Thymus (tissue), 11 donors: ENCODE data around the gene ADGRB3. TPM values are rescaled to one million over a fixed set of nuclear protein-coding genes. Genes with fewer than 3 reads are reported as not detected.
"Not testable (repeated sequence)": the region's sequence is repeated elsewhere in the genome, so short reads cannot be mapped to it uniquely, and the experiment has no call there.

ENCODE experiments used
- DNase-seq, 9 donors: peaks; one replicate each; pipeline ENCODE4 v3.0.0-alpha.2; 2013; ENCODE audit warnings: low spot score in 9 of 9, low read depth in 6 of 9, missing footprints in 1 of 9
- H3K27ac ChIP-seq, 2 donors: one replicate each; pipeline ENCODE4 v1.5.1; 2013; ENCODE audit warnings: control low read depth in 1 of 2, low read depth in 1 of 2, low read length in 1 of 2, mild to moderate bottlenecking in 1 of 2, moderate library complexity in 1 of 2
- H3K27me3 ChIP-seq, 2 donors: one replicate each; pipeline ENCODE4 v1.5.1; 2013; ENCODE audit warnings: low read length in 1 of 2; ENCODE audit not compliant: control insufficient read depth in 2 of 2, insufficient read depth in 1 of 2
- H3K36me3 ChIP-seq, 2 donors: one replicate each; pipeline ENCODE4 v1.5.1; 2013; ENCODE audit warnings: low read length in 1 of 2, mild to moderate bottlenecking in 1 of 2, moderate library complexity in 1 of 2; ENCODE audit not compliant: control insufficient read depth in 2 of 2, insufficient read depth in 2 of 2
- H3K4me1 ChIP-seq, 2 donors: one replicate each; pipeline ENCODE4 v1.5.1; 2013; ENCODE audit warnings: low read length in 2 of 2; ENCODE audit not compliant: control insufficient read depth in 2 of 2, insufficient read depth in 2 of 2
- H3K4me3 ChIP-seq, 2 donors: one replicate each; pipeline ENCODE4 v1.5.1; 2013; ENCODE audit warnings: low read length in 2 of 2, control low read depth in 1 of 2, mild to moderate bottlenecking in 1 of 2
- H3K9me3 ChIP-seq, 2 donors: one replicate each; pipeline ENCODE4 v1.5.1; 2013; ENCODE audit warnings: low read length in 1 of 2, mild to moderate bottlenecking in 1 of 2; ENCODE audit not compliant: control insufficient read depth in 2 of 2, insufficient read depth in 1 of 2
- WGBS: extraction: QIAGEN DNeasy Blood & Tissue Kit; methylation state at CpG from one replicate; pipeline ENCODE4 v1.1.7; 2013; 5-methylcytosine and 5-hydroxymethylcytosine counted together
- polyA plus RNA-seq: library from polyadenylated mRNA; stranded (reverse); fragments of 200-250 nt; gene quantifications from one replicate; pipeline ENCODE4 v1.2.3, GENCODE V29; 2013
- total RNA-seq: library from RNA; stranded (reverse); fragments of 120-200 nt; gene quantifications from one replicate; pipeline ENCODE4 v1.2.4, GENCODE V29; 2013
- donor health status: healthy.

The ADGRB3 gene
- total and polyA plus RNA-seq, 2 donors, result 0.09 TPM

GRCh38 chr6:68981668-68982067 lies 346.6 kb downstream of the ADGRB3 start:
- not testable (repeated sequence) for H3K9me3 ChIP-seq, H3K4me3 ChIP-seq
- WGBS, result 84% methylated on average over 7 of the region's 7 CpGs

GRCh38 chr6:68988698-68989097 lies 353.6 kb downstream of the ADGRB3 start:
- no peak overlapping the region for H3K4me3 ChIP-seq
- WGBS, result 91% methylated on average over 2 of the region's 2 CpGs
- no peaks in the 10 kb centered on the region for H3K4me1 ChIP-seq
- no peaks in the 10 kb centered on the region for H3K27me3 ChIP-seq
- no peak overlapping the region for H3K27ac ChIP-seq
- H3K9me3 ChIP-seq, result no peaks in the 10 kb centered on the region
- DNase-seq, result no peak
- no peaks in the 10 kb centered on the region for H3K36me3 ChIP-seq

More at GRCh38 chr6:68981668-68982067, 346.6 kb downstream of the ADGRB3 start:
- DNase-seq, H3K4me1 ChIP-seq, H3K27me3 ChIP-seq, H3K36me3 ChIP-seq, H3K27ac ChIP-seq: not testable (repeated sequence)

GRCh38 chr6:68990317-68990716 lies 355.2 kb downstream of the ADGRB3 start:
- Histone ChIP-seq H3K4me3 (no peak overlapping the region), H3K27ac (no peak overlapping the region), H3K9me3 (no peaks in the 10 kb centered on the region), H3K27me3 (no peaks in the 10 kb centered on the region), H3K4me1 (no peaks in the 10 kb centered on the region), H3K36me3 (no peaks in the 10 kb centered on the region)
- no peak for DNase-seq
- 80% methylated on average over 4 of the region's 4 CpGs for WGBS

GRCh38 chr6:68993911-68994310 lies 358.8 kb downstream of the ADGRB3 start:
- Histone ChIP-seq H3K4me3 (no peak overlapping the region), H3K4me1 (no peaks in the 10 kb centered on the region), H3K36me3 (no peaks in the 10 kb centered on the region), H3K27me3 (no peaks in the 10 kb centered on the region), H3K9me3 (no peaks in the 10 kb centered on the region), H3K27ac (no peak overlapping the region)
- WGBS, result 93% methylated on average over 5 of the region's 5 CpGs
- DNase-seq, result no peak

GRCh38 chr6:68994521-68994920 lies 359.4 kb downstream of the ADGRB3 start:
- Histone ChIP-seq H3K4me1 (no peaks in the 10 kb centered on the region), H3K27ac (no peak overlapping the region), H3K4me3 (no peak overlapping the region), H3K36me3 (no peaks in the 10 kb centered on the region), H3K27me3 (no peaks in the 10 kb centered on the region), H3K9me3 (no peaks in the 10 kb centered on the region)
- no peak for DNase-seq
- WGBS, result 92% methylated on average over 1 of the region's 1 CpG

- H3K27ac ChIP-seq, result no peak overlapping the region
- WGBS, result 86% methylated on average over 5 of the region's 5 CpGs
These were observed 370.1 kb downstream of the ADGRB3 start for GRCh38 chr6:69005199-69005598.

GRCh38 chr6:69007781-69008180 lies 372.7 kb downstream of the ADGRB3 start:
- no peaks in the 10 kb centered on the region for H3K27me3 ChIP-seq
- no peak for DNase-seq
- no peak overlapping the region for H3K27ac ChIP-seq
- H3K36me3 ChIP-seq, result no peaks in the 10 kb centered on the region
- no peaks in the 10 kb centered on the region for H3K4me1 ChIP-seq
- no peaks in the 10 kb centered on the region for H3K9me3 ChIP-seq
- WGBS, result 78% methylated on average over 3 of the region's 3 CpGs
- no peak overlapping the region for H3K4me3 ChIP-seq

More at GRCh38 chr6:69005199-69005598, 370.1 kb downstream of the ADGRB3 start:
- Histone ChIP-seq H3K4me1 (no peaks in the 10 kb centered on the region), H3K4me3 (no peak overlapping the region), H3K27me3 (no peaks in the 10 kb centered on the region), H3K36me3 (no peaks in the 10 kb centered on the region), H3K9me3 (no peaks in the 10 kb centered on the region)
- no peak for DNase-seq

- no peaks in the 10 kb centered on the region for H3K27me3 ChIP-seq
- H3K27ac ChIP-seq, result no peak overlapping the region
- 84% methylated on average over 2 of the region's 2 CpGs for WGBS
- no peaks in the 10 kb centered on the region for H3K9me3 ChIP-seq
- H3K4me3 ChIP-seq, result no peak overlapping the region
- no peaks in the 10 kb centered on the region for H3K36me3 ChIP-seq
- no peaks in the 10 kb centered on the region for H3K4me1 ChIP-seq
- DNase-seq, result no peak
These were observed 377.1 kb downstream of the ADGRB3 start for GRCh38 chr6:69012211-69012610.

GRCh38 chr6:69012876-69013275 lies 377.8 kb downstream of the ADGRB3 start:
- Histone ChIP-seq H3K4me1 (no peaks in the 10 kb centered on the region), H3K4me3 (no peak overlapping the region), H3K27ac (no peak overlapping the region), H3K27me3 (no peaks in the 10 kb centered on the region), H3K36me3 (no peaks in the 10 kb centered on the region), H3K9me3 (no peaks in the 10 kb centered on the region)
- WGBS, result 75% methylated on average over 4 of the region's 4 CpGs
- DNase-seq, result no peak

GRCh38 chr6:69018906-69019305 lies 383.8 kb downstream of the ADGRB3 start:
- no peaks in the 10 kb centered on the region for H3K36me3 ChIP-seq
- no peak overlapping the region for H3K27ac ChIP-seq
- no peaks in the 10 kb centered on the region for H3K27me3 ChIP-seq
- H3K9me3 ChIP-seq, result no peaks in the 10 kb centered on the region
- DNase-seq, result no peak
- 97% methylated on average over 1 of the region's 1 CpG for WGBS
- H3K4me3 ChIP-seq, result no peak overlapping the region
- H3K4me1 ChIP-seq, result no peaks in the 10 kb centered on the region
